ENCODE measurements around the gene ARHGEF5.
"Not testable (repeated sequence)": the region's sequence is repeated elsewhere in the genome, so short reads cannot be mapped to it uniquely, and the experiment has no call there.

Gene ARHGEF5

DNA sequence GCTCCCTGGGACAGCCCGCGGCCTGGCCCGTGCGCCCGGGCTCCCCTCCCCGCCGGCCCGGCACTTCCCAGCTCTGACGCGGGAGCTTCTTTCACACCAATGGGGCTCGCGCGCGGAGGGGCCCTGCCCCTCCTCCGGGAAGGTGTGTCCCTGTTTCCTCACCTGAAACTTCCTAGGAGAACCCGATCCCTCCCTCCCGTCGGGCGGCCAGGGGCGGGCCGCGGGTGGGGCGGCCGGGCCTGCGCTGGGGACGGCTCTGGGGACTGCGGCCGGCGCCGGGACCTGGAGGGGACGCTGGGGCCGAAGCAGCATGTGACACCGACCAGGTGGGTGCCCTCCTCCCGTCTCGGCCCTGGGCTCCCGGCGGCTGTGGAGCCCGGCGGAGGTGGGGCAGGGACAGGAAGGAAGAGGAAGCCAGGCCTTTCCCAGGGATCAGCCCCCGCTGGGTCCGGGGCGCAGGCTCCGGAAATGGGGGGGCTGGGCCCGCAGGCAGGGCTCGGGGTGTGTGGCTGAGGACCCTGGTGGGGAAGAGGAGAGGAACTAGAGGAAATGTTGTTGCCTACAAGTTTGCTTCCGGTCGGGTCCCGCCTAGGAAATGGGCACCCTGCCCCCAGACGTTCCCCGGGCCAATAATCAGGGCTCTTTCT lies at the start of gene ARHGEF5:
Gene ARHGEF5, plus strand, starts transcription at position 227 of the 647 bp plus-strand sequence. CDS start 7,268 bp downstream, outside the sequence.
- DNase-seq: not testable (repeated sequence)

GRCh38 chr7:144309702-144310101 lies 45.5 kb upstream of the ARHGEF5 start:
- not testable (repeated sequence) for DNase-seq

DNA sequence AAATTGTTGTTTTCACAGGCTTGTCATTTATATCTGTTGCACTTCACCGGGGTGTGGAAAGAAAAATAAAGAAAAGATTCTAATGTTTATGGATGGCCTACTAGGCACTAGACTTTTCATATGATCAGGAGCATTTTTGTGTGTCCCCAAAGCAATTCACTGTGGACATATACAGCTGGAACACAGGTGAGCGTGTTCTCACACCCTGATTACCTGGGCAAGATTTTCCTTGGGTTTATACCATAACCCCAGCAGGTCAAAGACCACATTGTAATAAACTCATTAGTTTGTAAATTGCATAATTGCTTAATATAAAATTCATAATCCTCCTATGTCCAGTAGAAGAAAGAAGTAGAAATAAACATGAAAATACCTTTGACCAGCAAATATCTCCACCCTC lies 44.0 kb upstream of the ARHGEF5 start:
- DNase-seq: not testable (repeated sequence)

- not testable (repeated sequence) for DNase-seq
Measured at GRCh38 chr7:144311872-144312469, 43.2 kb upstream of the ARHGEF5 start, which contains the start of gene OR2A1. TSS of gene OR2A1 (plus strand) at chr7:144312419. CDS start at chr7:144318125, 5,706 bp downstream.

DNA sequence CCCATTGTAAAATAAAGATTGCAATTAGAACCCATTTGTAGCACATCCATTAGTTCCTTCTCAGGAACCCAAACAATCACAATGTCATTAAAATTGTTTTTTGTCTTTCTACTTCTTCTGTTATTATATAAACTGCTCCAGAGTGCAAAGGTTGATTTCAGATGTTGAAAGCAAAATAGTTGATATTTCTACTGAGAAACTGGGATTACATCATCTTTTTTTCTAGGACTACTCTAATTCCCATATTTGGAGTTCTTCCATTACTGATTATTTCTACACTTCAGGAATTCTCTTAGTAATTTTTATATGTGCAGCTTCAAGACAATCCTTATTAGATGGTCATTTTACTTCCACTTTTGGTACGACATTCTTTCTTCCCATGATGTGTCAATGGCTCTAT lies 37.7 kb upstream of the ARHGEF5 start:
- DNase-seq: not testable (repeated sequence)

DNA sequence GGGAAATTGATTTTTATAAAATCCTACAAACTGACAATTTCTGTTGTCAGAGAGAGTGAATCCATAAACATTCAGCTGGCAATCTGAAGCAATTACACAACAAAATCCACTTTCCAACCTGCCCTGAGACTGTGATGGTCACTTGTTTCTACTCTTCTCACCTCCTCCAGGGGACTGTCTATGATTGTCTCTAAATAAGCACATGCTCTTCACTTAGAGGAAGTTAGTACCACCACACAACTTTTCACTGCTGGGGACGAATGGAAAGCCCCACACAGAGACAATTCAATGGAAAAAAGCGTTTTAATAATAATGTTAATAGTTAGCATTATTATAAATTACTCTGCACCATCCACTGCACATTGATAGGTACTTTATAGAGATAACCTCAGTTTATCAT lies 35.7 kb upstream of the ARHGEF5 start:
- DNase-seq: not testable (repeated sequence)

DNA sequence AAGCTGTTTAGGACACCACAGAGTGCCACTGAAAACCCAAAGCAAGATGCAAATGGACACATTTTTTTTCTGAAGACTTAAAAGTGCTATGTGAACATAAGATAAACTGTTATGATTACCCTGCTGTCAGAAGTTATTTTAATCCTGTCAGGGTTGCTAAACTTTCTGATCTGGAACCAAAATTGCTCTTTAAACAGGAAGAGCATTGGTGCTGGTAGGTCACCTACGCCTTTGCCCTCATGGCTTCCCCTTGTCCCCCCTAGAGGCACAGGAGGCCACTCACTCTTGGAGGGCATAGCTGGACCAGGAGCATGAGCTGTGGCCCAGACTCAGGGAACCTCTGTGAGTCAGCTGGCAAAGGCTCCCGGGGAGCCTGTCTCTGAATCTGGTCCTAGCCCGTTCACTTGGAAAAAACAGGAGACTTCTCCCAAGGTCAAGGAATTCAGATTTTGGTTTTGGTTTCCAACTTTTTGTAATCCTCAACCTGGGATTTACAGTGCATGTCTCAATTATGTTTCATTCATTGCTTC lies 33.5 kb upstream of the ARHGEF5 start:
- DNase-seq: not testable (repeated sequence)

- not testable (repeated sequence) for DNase-seq
Measured at GRCh38 chr7:144323359-144323758, 31.8 kb upstream of the ARHGEF5 start.

DNA sequence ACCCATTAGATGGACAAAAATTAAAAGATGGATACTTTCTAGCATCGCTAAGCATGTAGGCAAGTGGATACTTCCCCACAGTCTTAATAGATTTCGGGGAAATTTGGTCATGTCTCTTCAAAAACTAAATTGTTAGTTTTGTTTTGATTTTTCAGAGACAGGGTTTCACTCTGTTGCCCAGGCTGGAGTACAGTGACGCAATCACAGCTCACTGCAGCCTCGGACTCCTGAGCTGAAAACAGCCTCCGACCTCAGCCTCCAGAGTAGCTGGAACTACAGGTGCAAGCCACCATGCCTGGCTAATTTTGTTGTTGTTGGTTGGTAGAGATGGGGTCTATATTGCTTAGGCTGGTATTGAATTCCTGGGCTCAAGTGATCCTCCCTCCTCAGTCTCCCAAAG lies 29.3 kb upstream of the ARHGEF5 start:
- DNase-seq: not testable (repeated sequence)

- DNase-seq: not testable (repeated sequence)
Measured at GRCh38 chr7:144330044-144330443, 25.2 kb upstream of the ARHGEF5 start.

DNA sequence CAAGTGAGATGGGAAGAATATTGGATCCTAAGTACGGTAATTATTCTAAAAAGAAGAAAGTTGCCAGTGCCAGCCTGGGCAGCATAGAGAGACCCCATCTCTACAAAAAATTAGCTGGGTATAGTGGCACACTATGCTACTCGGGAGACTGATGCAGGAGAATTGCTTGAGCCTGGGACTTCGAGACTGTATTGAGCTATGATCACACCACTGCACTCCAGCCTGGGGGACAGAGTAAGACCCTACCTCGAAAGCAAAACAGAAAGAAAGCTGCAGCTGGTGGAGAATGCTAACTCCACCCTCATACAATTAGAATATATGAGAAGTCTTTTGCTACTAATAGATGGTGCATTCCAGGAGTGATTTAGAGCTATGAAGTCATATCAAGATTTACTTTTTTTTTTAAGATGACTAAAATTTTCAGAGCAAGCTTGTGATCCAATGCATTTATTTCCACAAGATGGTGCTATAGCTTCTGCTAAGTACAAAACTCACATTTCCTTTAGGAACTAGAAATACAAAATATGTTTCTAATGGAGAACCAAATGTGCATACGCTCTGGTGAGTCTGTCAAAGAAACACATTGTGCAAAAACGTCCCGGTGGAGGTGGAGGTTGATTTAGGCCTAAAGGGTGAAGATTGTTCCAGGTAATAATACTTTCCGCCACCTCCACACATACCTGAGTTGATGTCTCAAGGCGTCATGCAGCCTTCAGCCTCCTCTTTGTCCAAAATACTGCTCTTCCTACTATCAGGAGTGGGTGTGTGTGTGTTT lies 23.8 kb upstream of the ARHGEF5 start:
- DNase-seq: not testable (repeated sequence)

DNA sequence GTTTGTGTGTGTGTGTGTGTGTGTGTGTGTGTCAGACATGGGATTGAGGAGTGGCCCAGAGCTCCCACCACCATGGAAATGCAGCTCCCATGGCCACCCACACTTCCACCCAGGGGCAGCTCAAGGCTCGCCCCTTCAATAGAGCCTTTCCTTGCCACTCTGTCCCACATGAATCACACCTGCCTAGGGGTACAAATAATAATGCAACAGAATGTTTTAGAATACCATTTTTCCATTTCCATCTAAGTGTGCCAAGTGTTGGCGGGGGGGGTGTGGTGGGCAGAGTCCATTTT lies 23.3 kb upstream of the ARHGEF5 start:
- DNase-seq: not testable (repeated sequence)

DNA sequence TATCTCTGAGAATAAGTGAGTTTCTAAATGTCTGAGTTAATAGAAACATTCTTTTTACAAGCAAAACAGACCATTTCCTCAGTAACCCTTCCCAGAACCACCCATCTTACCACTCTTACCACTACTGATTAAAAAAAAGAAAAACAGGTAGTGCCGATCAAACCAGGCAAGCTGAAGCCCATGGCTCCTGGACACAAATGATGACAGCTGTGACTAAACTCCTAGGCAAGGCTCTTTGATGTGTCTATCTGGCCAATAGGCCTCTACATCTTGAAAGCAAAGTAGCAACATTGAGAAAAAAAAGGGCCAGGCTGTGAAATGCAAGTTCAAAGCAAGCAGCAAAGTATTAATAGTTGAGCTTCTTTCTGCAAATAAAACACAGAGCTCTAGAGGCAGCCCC lies 6.6 kb upstream of the ARHGEF5 start:
- not testable (repeated sequence) for DNase-seq

DNA sequence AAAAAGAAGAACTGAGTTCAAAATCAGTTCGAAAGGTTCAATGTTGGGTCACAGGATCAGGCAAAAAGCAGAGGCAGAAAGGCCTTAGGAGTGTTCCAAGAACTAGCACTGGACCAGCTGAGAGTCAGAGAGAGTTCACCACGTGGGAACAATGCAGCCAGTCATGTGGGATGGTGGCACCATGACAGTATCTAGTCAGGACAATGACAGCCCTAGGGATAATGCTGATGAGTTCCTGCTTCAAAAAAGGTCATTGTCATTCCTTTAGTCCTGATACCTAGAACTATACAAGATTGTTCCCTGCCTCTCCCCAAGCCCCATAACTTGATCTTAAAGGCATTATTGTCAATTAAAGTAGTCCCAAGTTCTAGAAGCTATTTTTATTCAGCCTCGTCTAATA lies 3.5 kb upstream of the ARHGEF5 start:
- not testable (repeated sequence) for DNase-seq

GRCh38 chr7:144356185-144356584 lies 983 bp downstream of the ARHGEF5 start:
- DNase-seq: not testable (repeated sequence)

GRCh38 chr7:144356860-144357259 lies 1.7 kb downstream of the ARHGEF5 start:
- DNase-seq: not testable (repeated sequence)

DNA sequence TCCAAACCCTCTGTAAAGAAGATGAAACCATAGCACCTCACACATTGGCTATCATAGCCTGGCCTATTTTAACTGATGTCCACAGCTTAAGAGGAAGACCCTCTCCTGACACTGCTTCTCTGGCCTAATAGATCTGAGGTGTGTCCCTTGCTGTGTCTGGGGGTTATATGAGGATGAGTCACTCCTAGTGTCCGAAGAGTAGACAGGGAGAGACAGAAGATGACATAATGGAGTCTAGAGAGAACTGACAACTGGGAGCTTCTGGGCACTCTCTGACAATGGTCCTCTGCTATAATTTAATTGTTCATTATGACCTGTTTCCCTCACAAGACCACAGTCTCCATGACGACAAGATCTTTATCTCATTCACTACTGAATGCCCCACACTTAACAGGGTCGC lies 6.9 kb downstream of the ARHGEF5 start:
- not testable (repeated sequence) for DNase-seq

GRCh38 chr7:144365523-144365922 lies 10.3 kb downstream of the ARHGEF5 start:
- not testable (repeated sequence) for DNase-seq

- not testable (repeated sequence) for DNase-seq
Measured at GRCh38 chr7:144367250-144367649, 12.0 kb downstream of the ARHGEF5 start.

GRCh38 chr7:144369221-144369620 lies 14.0 kb downstream of the ARHGEF5 start:
- not testable (repeated sequence) for DNase-seq

- no peak for DNase-seq
Measured at GRCh38 chr7:144378651-144379050, 23.4 kb downstream of the ARHGEF5 start.

DNA sequence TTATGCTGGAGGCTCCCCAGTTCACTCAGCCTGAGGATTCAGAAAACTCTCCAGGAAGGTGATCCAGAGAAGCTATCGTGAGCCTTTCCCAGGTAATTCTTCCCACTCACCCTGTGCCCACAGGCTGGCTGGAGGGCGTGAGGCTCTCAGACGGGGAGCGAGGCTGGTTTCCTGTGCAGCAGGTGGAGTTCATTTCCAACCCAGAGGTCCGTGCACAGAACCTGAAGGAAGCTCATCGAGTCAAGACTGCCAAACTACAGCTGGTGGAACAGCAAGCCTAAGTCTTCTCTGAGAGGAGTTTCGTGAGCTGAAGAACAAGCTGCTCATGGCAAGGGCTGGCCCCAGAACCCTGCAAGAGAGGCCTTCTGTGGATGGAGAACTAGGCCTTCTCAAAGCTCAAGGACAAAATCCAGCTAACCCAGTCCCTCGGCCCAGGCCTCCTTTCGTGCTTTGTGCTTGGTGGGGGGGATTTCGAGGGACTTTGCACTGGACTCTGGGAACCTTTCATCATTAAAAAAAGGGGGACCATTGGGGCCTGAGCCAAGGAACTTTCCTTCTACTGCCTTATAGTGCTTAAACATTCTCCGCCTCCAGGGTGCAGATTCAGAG lies 24.7 kb downstream of the ARHGEF5 start:
- DNase-seq: no peak

- no peak for DNase-seq
Measured at GRCh38 chr7:144384071-144384470, 28.9 kb downstream of the ARHGEF5 start.
